Left cardiac atrium (tissue), 4 donors: ENCODE measurements around the gene CCNA2. TPM values are rescaled to one million over a fixed set of nuclear protein-coding genes. Genes with fewer than 3 reads are reported as not detected.

Source experiments
- ATAC-seq, 2 donors: fragments of 200-7000 bp; cut with Tn5 transposase; one replicate each; pipeline ENCODE4 v1.9.1; 2020; ENCODE audit warnings: mild to moderate bottlenecking in 2 of 2, moderate library complexity in 2 of 2
- DNase-seq: peaks from one replicate; pipeline ENCODE4 v3.0.0-alpha.2; 2020
- intact Hi-C, 2 donors: fragments of 100-400 bp; cut with DNase I; formaldehyde crosslinking; loops; one replicate each; pipeline versions ENCODE4 v1.14.1 to v1.15.1; 2022 to 2023
- total RNA-seq, 2 donors: library from RNA; stranded (reverse); fragmentation: NEBNext Ultra II Directional; extraction: Animal tissue kit (Norgen Biotek cat#: 25700); gene quantifications; one replicate each; pipeline ENCODE4 v1.2.1, GENCODE V29; 2021
- donor health status: DM: no; HTN: yes; CAD: no.
- donor health status: DM: no; HTN: yes; CAD: no; lungs with severe emphysema.
- donor health status: DM: yes; HTN: yes; CAD: no.
- donor health status: Dilated cardiomyopathy.

The CCNA2 gene
- total RNA-seq, 2 donors from 2014 or later: 0.26 to 1.7 TPM

- intact Hi-C loops: no loop called here
Observed at GRCh38 chr4:121814756-121815155, 8.9 kb downstream of the CCNA2 start.

GRCh38 chr4:121811122-121811521 lies 12.6 kb downstream of the CCNA2 start:
- DNase-seq: no peak
- no peak for ATAC-seq
- intact Hi-C loops: no loop called here

More at GRCh38 chr4:121814756-121815155, 8.9 kb downstream of the CCNA2 start:
- no peak for DNase-seq
- no peak for ATAC-seq

GRCh38 chr4:121806411-121806810 lies 17.3 kb downstream of the CCNA2 start:
- no peak for DNase-seq
- intact Hi-C loops: no loop called here

GRCh38 chr4:121801715-121802075 lies 22.0 kb downstream of the CCNA2 start:
- intact Hi-C loops: loop anchor here in 1 of 2 donors (5.0 kb wide), 1 partner anchor 104 kb away; the partner anchor contains the start of gene ANXA5
- no peak for ATAC-seq

More at GRCh38 chr4:121806411-121806810, 17.3 kb downstream of the CCNA2 start:
- ATAC-seq: no peak

GRCh38 chr4:121800961-121801714 lies 22.5 kb downstream of the CCNA2 start, which contains the start of gene EXOSC9:
EXOSC9 (plus strand) TSS chr4:121801323; CDS start chr4:121801425, 102 bp downstream.
- DNase-seq (peak; percentile 94), ATAC-seq (peak; percentile 97 to 98)
- intact Hi-C loops: loop anchor here in 1 of 2 donors (5.0 kb wide), 1 partner anchor 104 kb away; the partner anchor contains the start of gene ANXA5

More at GRCh38 chr4:121801715-121802075, 22.0 kb downstream of the CCNA2 start:
- no peak for DNase-seq

- DNase-seq: no peak
- intact Hi-C loops: loop anchor here in 1 of 2 donors (5.0 kb wide), 1 partner anchor 103 kb away; the partner anchor contains the start of gene ANXA5
- ATAC-seq: peak; percentile 35 to 43
Observed at GRCh38 chr4:121800638-121800960, 23.1 kb downstream of the CCNA2 start.

GRCh38 chr4:121799867-121800501 lies 23.7 kb downstream of the CCNA2 start:
- ATAC-seq (no peak), DNase-seq (no peak)
- intact Hi-C loops: loop anchor here in 1 of 2 donors (5.0 kb wide), 1 partner anchor 103 kb away; the partner anchor contains the start of gene ANXA5

GRCh38 chr4:121799208-121799823 lies 24.4 kb downstream of the CCNA2 start:
- intact Hi-C loops: no loop called here
- ATAC-seq (no peak), DNase-seq (no peak)

GRCh38 chr4:121796283-121796682 lies 27.4 kb downstream of the CCNA2 start:
- ATAC-seq: no peak
- intact Hi-C loops: no loop called here
- no peak for DNase-seq

GRCh38 chr4:121794505-121795188 lies 29.0 kb downstream of the CCNA2 start:
- DNase-seq: no peak
- peak in 1 of 2 donors; percentile 32 for ATAC-seq
- intact Hi-C loops: no loop called here

GRCh38 chr4:121792966-121793365 lies 30.7 kb downstream of the CCNA2 start:
- ATAC-seq (no peak), DNase-seq (no peak)
- intact Hi-C loops: no loop called here

- DNase-seq: no peak
- no peak for ATAC-seq
- intact Hi-C loops: no loop called here
Observed at GRCh38 chr4:121791481-121791880, 32.2 kb downstream of the CCNA2 start.

- ATAC-seq (no peak), DNase-seq (no peak)
- intact Hi-C loops: no loop called here
Observed at GRCh38 chr4:121790976-121791375, 32.7 kb downstream of the CCNA2 start.

- intact Hi-C loops: no loop called here
- DNase-seq (no peak), ATAC-seq (no peak)
Observed at GRCh38 chr4:121789960-121790829, 33.5 kb downstream of the CCNA2 start.

GRCh38 chr4:121789455-121789854 lies 34.2 kb downstream of the CCNA2 start:
- intact Hi-C loops: no loop called here
- DNase-seq (no peak), ATAC-seq (no peak)

GRCh38 chr4:121788896-121789295 lies 34.8 kb downstream of the CCNA2 start:
- ATAC-seq (no peak), DNase-seq (no peak)
- intact Hi-C loops: no loop called here

GRCh38 chr4:121786221-121786620 lies 37.5 kb downstream of the CCNA2 start:
- intact Hi-C loops: no loop called here
- no peak for DNase-seq
- no peak for ATAC-seq

GRCh38 chr4:121785479-121785878 lies 38.2 kb downstream of the CCNA2 start:
- intact Hi-C loops: no loop called here
- no peak for DNase-seq
- peak; percentile 68 to 89 for ATAC-seq
